GM19324 (cell line): ENCODE measurements around the gene UTP11.
"Not testable (repeated sequence)": the region's sequence is repeated elsewhere in the genome, so short reads cannot be mapped to it uniquely, and the experiment has no call there.

Experiments
- ATAC-seq: cut with Tn5 transposase; IDR thresholded peaks from one replicate; pipeline ENCODE4 v1.9.1; 2021; ENCODE audit warnings: mild to moderate bottlenecking, moderate library complexity; ENCODE audit not compliant: unreplicated experiment, low FRiP score

UTP11 gene

GRCh38 chr1:38012363-38013226, at the start of gene UTP11:
UTP11 (plus strand) TSS chr1:38012734; CDS start chr1:38012803, 69 bp downstream.
- peak; percentile 90 for ATAC-seq

GRCh38 chr1:37964106-37964505, 48.4 kb upstream of the UTP11 start:
- not testable (repeated sequence) for ATAC-seq

GRCh38 chr1:37965301-37965700, 47.2 kb upstream of the UTP11 start:
- no peak for ATAC-seq

- not testable (repeated sequence) for ATAC-seq
Measured at GRCh38 chr1:37973684-37974083, 38.9 kb upstream of the UTP11 start.

- no peak for ATAC-seq
Measured at GRCh38 chr1:37974567-37974966, 38.0 kb upstream of the UTP11 start.

GRCh38 chr1:37975083-37975482, 37.5 kb upstream of the UTP11 start:
- not testable (repeated sequence) for ATAC-seq

GRCh38 chr1:37978541-37978940, 34.0 kb upstream of the UTP11 start:
- ATAC-seq: no peak

GRCh38 chr1:37983546-37983945, 29.0 kb upstream of the UTP11 start:
- no peak for ATAC-seq

GRCh38 chr1:37987679-37988078, 24.9 kb upstream of the UTP11 start:
- no peak for ATAC-seq

GRCh38 chr1:37989361-37989930, 23.1 kb upstream of the UTP11 start:
- ATAC-seq: peak; percentile 30

- ATAC-seq: no peak
Measured at GRCh38 chr1:37994886-37995566, 17.5 kb upstream of the UTP11 start.

- no peak for ATAC-seq
Measured at GRCh38 chr1:37995751-37996345, 16.7 kb upstream of the UTP11 start.

GRCh38 chr1:37997256-37998088, 15.1 kb upstream of the UTP11 start:
- no peak for ATAC-seq

- ATAC-seq: no peak
Measured at GRCh38 chr1:37998089-37998808, 14.3 kb upstream of the UTP11 start.

GRCh38 chr1:37998913-37999429, 13.6 kb upstream of the UTP11 start:
- ATAC-seq: no peak

- ATAC-seq: no peak
Measured at GRCh38 chr1:37999430-38000232, 12.9 kb upstream of the UTP11 start.

- ATAC-seq: no peak
Measured at GRCh38 chr1:38000233-38000528, 12.4 kb upstream of the UTP11 start.

- no peak for ATAC-seq
Measured at GRCh38 chr1:38000529-38001455, 11.7 kb upstream of the UTP11 start.
